Esophagus muscularis mucosa (tissue), 3 donors: ENCODE results near the gene EEA1.

Experiments used
- CTCF ChIP-seq, 3 experiments: fragments of 200-600 bp in 2 of 3; fragments of 450-650 bp in 1 of 3; sonication (generic) in 2 of 3; IDR thresholded peaks; one replicate each; pipeline ENCODE4 v1.5.1; 2017 to 2019; ENCODE audit warnings: antibody characterized with exemption in 3 of 3, mild to moderate bottlenecking in 2 of 3, moderate library complexity in 1 of 3
- POLR2A ChIP-seq: fragments of 450-650 bp; IDR thresholded peaks from one replicate; pipeline ENCODE4 v1.6.1; 2017; ENCODE audit warnings: antibody characterized with exemption, moderate library complexity, mild to moderate bottlenecking, low read depth

GRCh38 chr12:92973614-92974013, 44.5 kb upstream of the EEA1 start:
- TF ChIP-seq CTCF (IDR thresholded peaks at IDR 0.05) (no peak), POLR2A (no peak)
